CD4-positive, alpha-beta T cell (primary cell): ENCODE measurements around the gene PRKD2. TPM values are rescaled to one million over a fixed set of nuclear protein-coding genes. Genes with fewer than 3 reads are reported as not detected.

ENCODE experiments used
- ATAC-seq: fragments of 200-7000 bp; cut with Tn5 transposase; one replicate; pipeline ENCODE4 v1.10.0; 2022; ENCODE audit warnings: mild to moderate bottlenecking; ENCODE audit not compliant: poor library complexity
- CTCF ChIA-PET: fragments of 350-600 bp; sonication (Branson Sonifier 250); formaldehyde crosslinking; loops from one replicate; lab custom pipeline; 2021; ENCODE audit warnings: antibody characterized with exemption, inconsistent platforms; lab: Charles Lee
- POLR2A ChIA-PET: fragments of 350-600 bp; sonication (Branson Sonifier 250); formaldehyde crosslinking; loops from one replicate; lab custom pipeline; 2021; ENCODE audit warnings: antibody characterized with exemption, inconsistent platforms; lab: Charles Lee
- DNase-seq, 14 experiments: peaks; one replicate each; pipeline ENCODE4 v3.0.0-alpha.2; 2013 to 2020; ENCODE audit warnings: mixed read lengths in 2 of 14
- H3K27ac ChIP-seq, 2 donors: one replicate each; pipeline versions ENCODE4 v1.5.1 to v1.7.0; 2013; ENCODE audit warnings: low read length in 2 of 2, low read depth in 1 of 2, mild to moderate bottlenecking in 1 of 2
- H3K27me3 ChIP-seq, 2 experiments: 1 replicate in 1 of 2; 2 replicates in 1 of 2; pipeline versions ENCODE4 v1.6.1 to v1.7.0; 2013; ENCODE audit warnings: low read length in 2 of 2, control low read depth in 1 of 2, mild to moderate bottlenecking in 1 of 2, moderate library complexity in 1 of 2; ENCODE audit not compliant: insufficient read depth in 2 of 2, control insufficient read depth in 1 of 2
- H3K36me3 ChIP-seq: one replicate; pipeline ENCODE4 v1.6.1; 2013; ENCODE audit warnings: low read length, control low read depth; ENCODE audit not compliant: insufficient read depth
- H3K4me1 ChIP-seq: one replicate; pipeline ENCODE4 v1.6.1; 2013; ENCODE audit warnings: low read length, control low read depth; ENCODE audit not compliant: insufficient read depth
- H3K4me3 ChIP-seq: one replicate; pipeline ENCODE4 v1.5.1; 2013; ENCODE audit warnings: mild to moderate bottlenecking, low read length, moderate library complexity
- H3K9me3 ChIP-seq, 2 experiments: 1 replicate in 1 of 2; 2 replicates in 1 of 2; pipeline versions ENCODE4 v1.6.1 to v1.7.0; 2013; ENCODE audit warnings: low read length in 2 of 2, mild to moderate bottlenecking in 2 of 2, control low read depth in 1 of 2, moderate library complexity in 1 of 2; ENCODE audit not compliant: control insufficient read depth in 1 of 2, insufficient read depth in 1 of 2
- H3K27ac Mint-ChIP-seq: one replicate; pipeline ENCODE4 v1.8.0; 2020; ENCODE audit warnings: mixed read lengths
- H3K27me3 Mint-ChIP-seq: one replicate; pipeline ENCODE4 v1.8.0; 2021; ENCODE audit warnings: mixed read lengths
- H3K36me3 Mint-ChIP-seq: one replicate; pipeline ENCODE4 v1.8.0; 2021; ENCODE audit warnings: low read depth, mixed read lengths
- H3K4me1 Mint-ChIP-seq: one replicate; pipeline ENCODE4 v1.8.0; 2021; ENCODE audit warnings: low read depth, mixed read lengths
- H3K4me3 Mint-ChIP-seq: one replicate; pipeline ENCODE4 v1.8.0; 2020; ENCODE audit warnings: mild to moderate bottlenecking, mixed read lengths
- H3K9me3 Mint-ChIP-seq: one replicate; pipeline ENCODE4 v1.8.0; 2020; ENCODE audit warnings: mixed read lengths
- intact Hi-C, 2 experiments: fragments of 100-400 bp; cut with DNase I in 1 of 2; cut with micrococcal nuclease in 1 of 2; formaldehyde crosslinking; loops; one replicate each; pipeline versions ENCODE4 v1.15.1 to v1.9.0; 2023 to 2025; cut with DNase I, micrococcal nuclease
- total RNA-seq, 174 experiments: library from RNA in 2 of 174; stranded (reverse) in 2 of 174; gene quantifications; one replicate each; pipeline ENCODE4 v1.2.3 and lab custom pipeline; 2021 to 2026
- TF ChIP-seq, protein P1 (sequence below): fragments of 200-600 bp; IDR thresholded peaks from one replicate; pipeline ENCODE4 v1.8.0; 2022; ENCODE audit warnings: antibody characterized with exemption, mild to moderate bottlenecking

The PRKD2 gene
- total RNA-seq, 2 experiments from 2014 or later = 105 to 113 TPM

DNA sequence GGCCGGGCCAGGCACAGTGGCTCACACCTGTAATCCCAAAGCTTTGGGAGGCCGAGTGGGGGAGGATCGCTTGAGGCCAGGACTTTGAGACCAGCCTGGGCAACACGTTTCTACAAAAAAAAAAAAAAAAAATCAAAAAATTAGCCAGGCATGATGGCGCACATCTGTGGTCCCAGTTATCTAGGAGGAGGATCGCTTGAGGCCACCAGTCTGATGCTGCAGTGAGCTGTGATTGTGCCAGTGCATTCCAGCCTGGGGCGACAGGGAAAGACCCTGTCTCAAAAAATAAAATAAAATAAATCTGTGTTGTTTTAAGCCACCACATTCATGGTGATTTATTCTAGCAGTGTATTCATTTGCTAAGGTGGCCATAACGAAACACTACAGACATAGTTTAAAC, 51.8 kb downstream of the PRKD2 start:
- H3K4me1 ChIP-seq = peaks cover 19% of the 10 kb centered on the region
- TF ChIP-seq, protein P1, sequence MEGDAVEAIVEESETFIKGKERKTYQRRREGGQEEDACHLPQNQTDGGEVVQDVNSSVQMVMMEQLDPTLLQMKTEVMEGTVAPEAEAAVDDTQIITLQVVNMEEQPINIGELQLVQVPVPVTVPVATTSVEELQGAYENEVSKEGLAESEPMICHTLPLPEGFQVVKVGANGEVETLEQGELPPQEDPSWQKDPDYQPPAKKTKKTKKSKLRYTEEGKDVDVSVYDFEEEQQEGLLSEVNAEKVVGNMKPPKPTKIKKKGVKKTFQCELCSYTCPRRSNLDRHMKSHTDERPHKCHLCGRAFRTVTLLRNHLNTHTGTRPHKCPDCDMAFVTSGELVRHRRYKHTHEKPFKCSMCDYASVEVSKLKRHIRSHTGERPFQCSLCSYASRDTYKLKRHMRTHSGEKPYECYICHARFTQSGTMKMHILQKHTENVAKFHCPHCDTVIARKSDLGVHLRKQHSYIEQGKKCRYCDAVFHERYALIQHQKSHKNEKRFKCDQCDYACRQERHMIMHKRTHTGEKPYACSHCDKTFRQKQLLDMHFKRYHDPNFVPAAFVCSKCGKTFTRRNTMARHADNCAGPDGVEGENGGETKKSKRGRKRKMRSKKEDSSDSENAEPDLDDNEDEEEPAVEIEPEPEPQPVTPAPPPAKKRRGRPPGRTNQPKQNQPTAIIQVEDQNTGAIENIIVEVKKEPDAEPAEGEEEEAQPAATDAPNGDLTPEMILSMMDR = no peak
- H3K4me3 ChIP-seq = no peak overlapping the region
- Mint-ChIP-seq H3K4me3 (no peak overlapping the region), H3K9me3 (no peaks in the 10 kb centered on the region), H3K27ac (no peak overlapping the region), H3K36me3 (no peaks in the 10 kb centered on the region), H3K27me3 (peaks cover 5% of the 10 kb centered on the region), H3K4me1 (peaks cover 14% of the 10 kb centered on the region)
- intact Hi-C loops = loop anchor here in 1 of 2 experiments (10.0 kb wide), 1 partner anchor 270 kb away; no protein-coding TSS in a partner anchor
- peaks cover 5 to 6% of the 10 kb centered on the region in 2 experiments for H3K27me3 ChIP-seq
- ChIA-PET POLR2A (no interaction called here), CTCF (interaction anchor here (1.8 kb wide), 1 partner anchor 51 kb away, joined by 6 read pairs; no protein-coding TSS in a partner anchor)
- no peak overlapping the region for H3K27ac ChIP-seq
- H3K9me3 ChIP-seq = peaks cover 0 to 5% of the 10 kb centered on the region in 2 experiments
- DNase-seq = no peak
- ATAC-seq = no peak
- no peaks in the 10 kb centered on the region for H3K36me3 ChIP-seq

DNA sequence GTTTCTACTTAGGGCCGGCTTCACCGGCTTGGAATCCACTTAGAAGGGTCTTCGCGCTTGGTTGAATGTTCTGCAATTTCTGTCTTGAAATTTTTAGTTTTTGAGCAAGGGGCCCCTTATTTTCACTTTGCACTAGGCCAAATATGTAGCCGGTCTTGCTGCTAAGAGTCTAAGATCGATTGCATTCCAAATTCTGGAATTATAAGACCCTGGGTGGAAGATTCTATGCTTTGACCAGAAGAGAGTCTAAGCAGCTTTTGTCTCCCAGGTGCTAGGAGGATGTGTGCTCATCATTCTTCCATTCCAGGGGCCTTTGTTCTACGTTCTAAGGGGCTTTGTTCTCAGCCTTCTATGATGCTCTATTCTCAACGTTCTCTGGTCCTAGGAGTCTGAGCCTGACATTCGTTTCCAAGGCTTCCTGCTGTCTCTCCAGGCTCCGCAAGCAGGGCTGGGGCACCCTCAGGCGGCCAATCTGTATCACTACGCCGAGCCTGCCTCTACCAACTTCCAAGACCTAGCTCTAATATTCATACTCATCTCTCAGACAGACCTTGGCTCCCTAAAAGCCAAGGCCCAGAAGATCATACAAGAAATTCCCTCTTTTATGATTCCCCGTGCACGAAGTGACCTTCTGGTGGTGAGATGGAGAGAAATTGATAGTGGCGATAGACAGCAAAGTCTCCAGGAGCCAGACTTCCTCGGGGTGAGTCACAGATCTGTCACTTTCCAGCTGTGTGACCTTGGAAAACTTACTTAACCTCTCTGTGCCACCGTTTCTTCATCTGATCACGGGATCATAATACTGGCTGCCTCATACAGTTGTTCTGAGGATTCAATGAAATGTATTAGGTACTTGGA, 55.0 kb downstream of the PRKD2 start:
- H3K4me3 ChIP-seq = peak overlapping the region; percentile 61
- H3K27ac Mint-ChIP-seq = peak overlapping the region; percentile 88
- TF ChIP-seq, protein P1 = peak; percentile 80
- peak overlapping the region; percentile 38 to 44 for H3K27ac ChIP-seq
- intact Hi-C loops = loop anchor here (1.0 to 10.0 kb wide), 5 partner anchors 28 to 267 kb away; partner anchors contain the start of gene CALM3 (in 1 of the 2)
- H3K9me3 Mint-ChIP-seq = no peaks in the 10 kb centered on the region
- POLR2A ChIA-PET = interaction anchor here (0.6 to 3.0 kb wide), 20 partner anchors 9 to 1602 kb away, joined by 3 to 44 read pairs (median 4); partner anchors contain the start of genes CALM3, SLC1A5 and ZC3H4
- H3K4me3 Mint-ChIP-seq = peak overlapping the region; percentile 85
- CTCF ChIA-PET = interaction anchor here (0.6 to 3.2 kb wide), 23 partner anchors 11 to 142 kb away, joined by 3 to 34 read pairs (median 5); partner anchors contain the start of genes CALM3 and GNG8
- peaks cover 20% of the 10 kb centered on the region for H3K4me1 Mint-ChIP-seq
- no peaks in the 10 kb centered on the region for H3K36me3 ChIP-seq
- H3K27me3 ChIP-seq = peaks cover 23 to 24% of the 10 kb centered on the region in 2 experiments
- peaks cover 0 to 15% of the 10 kb centered on the region in 2 experiments for H3K9me3 ChIP-seq
- H3K27me3 Mint-ChIP-seq = peaks cover 20% of the 10 kb centered on the region
- peak; percentile 60 for ATAC-seq
- peak; percentile 61 to 91 (median 74) for DNase-seq
- H3K4me1 ChIP-seq = peaks cover 32% of the 10 kb centered on the region
- no peaks in the 10 kb centered on the region for H3K36me3 Mint-ChIP-seq

DNA sequence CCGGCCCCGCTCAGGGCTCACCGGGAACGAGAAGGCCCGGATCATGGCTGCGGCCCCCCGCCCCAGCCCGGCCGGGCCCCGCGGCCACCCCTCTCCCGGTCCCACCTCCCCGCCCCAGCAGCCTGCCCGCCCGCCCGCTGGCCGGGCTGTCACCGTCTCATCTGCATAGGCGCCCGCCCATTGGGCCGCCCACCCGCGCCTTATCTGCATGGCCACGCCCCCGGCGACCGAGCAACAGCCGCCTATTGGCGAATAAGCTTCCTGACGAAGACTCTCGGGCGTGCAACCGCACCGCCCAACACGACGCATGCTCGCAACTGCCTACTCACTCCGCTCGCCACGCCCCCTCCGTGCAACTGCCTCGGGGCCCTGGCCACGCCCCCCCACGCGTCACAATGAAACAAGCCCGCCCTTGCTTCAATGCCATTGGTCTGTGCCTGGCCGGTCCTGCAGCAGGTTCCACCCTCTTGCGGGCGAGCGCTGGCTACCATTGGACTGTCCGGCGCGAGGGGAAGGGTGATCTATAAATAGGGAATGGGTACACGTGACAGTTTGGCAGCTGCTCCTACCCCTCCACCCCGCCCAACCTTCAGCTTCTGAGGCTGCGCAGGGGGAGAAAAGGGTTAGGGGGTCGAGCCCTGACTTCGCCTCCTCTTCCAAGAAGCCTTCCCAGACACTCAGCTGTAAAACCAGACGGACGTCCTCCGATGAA, 55.7 kb downstream of the PRKD2 start, which contains the start of gene DACT3:
TSS of gene DACT3 (minus strand) at position 163 of the 712 bp plus-strand sequence. CDS start at position 45, 118 bp downstream.
- peak; percentile 99 to 100 (median 100) for DNase-seq
- Mint-ChIP-seq H3K9me3 (no peaks in the 10 kb centered on the region), H3K4me1 (peaks cover 20% of the 10 kb centered on the region), H3K4me3 (peak within 1 kb of the TSS; percentile 85), H3K27ac (peak within 1 kb of the TSS; percentile 88), H3K36me3 (no peaks in the 10 kb centered on the region), H3K27me3 (peaks cover 24% of the 10 kb centered on the region)
- POLR2A ChIA-PET = interaction anchor here (0.6 to 3.0 kb wide), 23 partner anchors 9 to 452 kb away, joined by 3 to 44 read pairs (median 4); partner anchors contain the start of genes CALM3, SLC1A5 and ZC3H4
- Histone ChIP-seq H3K27ac (peak within 1 kb of the TSS; percentile 38 to 44), H3K27me3 (peaks cover 24 to 26% of the 10 kb centered on the region in 2 experiments), H3K4me3 (peak within 1 kb of the TSS; percentile 61), H3K36me3 (no peaks in the 10 kb centered on the region), H3K4me1 (peaks cover 32% of the 10 kb centered on the region), H3K9me3 (peaks cover 0 to 15% of the 10 kb centered on the region in 2 experiments)
- TF ChIP-seq, protein P1 = no peak
- intact Hi-C loops = loop anchor here (1.0 to 10.0 kb wide), 3 partner anchors 27 to 266 kb away; partner anchors contain the start of gene CALM3 (in 1 of the 2)
- peak; percentile 86 for ATAC-seq
- CTCF ChIA-PET = interaction anchor here (0.8 to 3.2 kb wide), 18 partner anchors 12 to 525 kb away, joined by 3 to 34 read pairs (median 6); partner anchors contain the start of genes CALM3 and GNG8
